GM18951 (cell line): ENCODE data around the gene SPTBN2.
A peak's percentile ranks its signal among the peaks of the same experiment; 100 is the strongest.

Experiments
- POLR2A ChIP-seq: IDR thresholded peaks from 4 replicates; pipeline ENCODE4 v1.6.1; 2011; ENCODE audit warnings: mild to moderate bottlenecking; ENCODE audit not compliant: insufficient read length, insufficient read depth; ENCODE audit errors: extremely low read depth
- in situ Hi-C: fragments of 300-500 bp; cut with MboI; formaldehyde crosslinking; loops from one replicate; pipeline ENCODE4 v1.12.0; 2022; ENCODE audit warnings: low sequenced_read_pairs, mixed read lengths, inconsistent platforms; ENCODE audit not compliant: unreplicated experiment

SPTBN2 gene

GRCh38 chr11:66680966-66681645 is 47.9 kb downstream of the SPTBN2 start:
- in situ Hi-C loops: loop anchor here (10.0 kb wide), 1 partner anchor 276 kb away; no protein-coding TSS in a partner anchor
- TF ChIP-seq POLR2A: no peak

DNA sequence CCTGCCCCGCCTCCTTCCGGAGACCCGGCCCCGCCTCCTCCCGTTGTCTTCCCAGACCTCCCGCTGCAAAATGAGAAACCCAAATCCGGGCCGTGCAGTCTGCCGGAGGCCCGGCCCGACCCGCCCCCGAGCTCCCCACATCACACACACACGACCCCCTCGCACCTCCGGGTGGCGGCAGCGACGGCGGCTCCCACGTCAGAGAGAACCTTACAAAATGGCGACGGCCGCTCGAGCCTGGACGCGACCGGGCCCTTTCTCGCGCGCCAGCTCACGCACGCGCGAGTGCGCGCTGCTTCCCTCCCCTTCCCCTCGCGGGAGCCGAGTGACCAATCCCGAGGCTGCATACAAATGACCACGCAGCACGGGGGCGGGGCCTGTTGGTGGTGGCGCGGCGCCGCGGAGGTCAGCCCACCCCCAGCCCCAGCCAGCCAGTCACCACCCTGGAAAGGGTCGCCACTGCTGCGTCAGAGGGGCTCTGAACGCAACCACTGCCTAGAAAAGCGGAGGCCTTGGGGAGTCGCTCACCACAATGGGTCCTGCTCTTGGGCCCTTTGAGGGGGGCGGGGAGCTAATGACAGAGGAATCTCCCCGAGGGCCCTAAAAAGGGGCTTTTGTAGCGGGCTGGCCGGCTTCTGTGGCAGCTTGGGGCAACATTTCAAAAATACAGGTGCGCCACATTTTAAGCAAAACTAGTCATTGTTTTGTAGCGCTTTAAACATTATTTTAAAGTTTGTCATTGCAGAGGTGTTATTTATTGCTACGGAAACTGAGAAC is 51.2 kb downstream of the SPTBN2 start, which contains the start of gene RBM4B:
RBM4B (minus strand) TSS at position 289 of the 777 bp plus-strand sequence. CDS start 808 bp downstream, outside the sequence.
- TF ChIP-seq POLR2A: peak; percentile 86

DNA sequence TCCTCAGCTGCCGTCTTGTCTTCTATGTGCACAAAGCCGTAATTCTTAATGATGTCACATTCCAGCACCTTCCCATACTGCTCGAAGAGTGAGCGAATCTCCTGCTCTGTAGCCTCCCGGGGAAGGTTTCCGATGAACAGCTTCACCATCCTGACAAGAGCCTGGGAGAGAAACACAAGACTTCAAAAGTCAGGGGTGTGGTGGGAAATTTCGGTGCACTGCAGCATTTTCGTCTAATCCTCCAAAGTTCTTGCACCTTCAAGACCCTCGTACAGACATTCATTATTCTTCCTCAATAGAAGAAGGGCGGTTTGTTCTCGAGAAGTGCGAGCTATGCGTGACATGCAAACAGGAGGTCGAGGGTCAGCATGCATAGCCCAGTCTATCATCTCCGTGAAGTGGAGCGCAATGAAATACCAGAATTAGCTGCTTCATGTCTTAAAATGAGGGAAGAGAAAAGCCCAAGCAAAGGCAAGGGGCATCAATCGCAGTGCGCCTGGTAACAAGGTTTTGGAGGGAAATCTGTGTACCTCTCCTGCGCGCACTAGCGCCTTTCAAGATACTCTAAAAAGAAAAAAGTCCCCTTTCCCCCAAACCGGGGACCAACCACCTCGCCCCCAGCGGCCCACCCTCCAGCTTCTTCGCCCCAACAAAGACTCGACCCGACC is 52.0 kb downstream of the SPTBN2 start:
- in situ Hi-C loops: no loop called here
- TF ChIP-seq POLR2A: no peak

More for the DNA sequence above, 51.2 kb downstream of the SPTBN2 start, which contains the start of gene RBM4B:
- in situ Hi-C loops: no loop called here

GRCh38 chr11:66676282-66676919 is 52.6 kb downstream of the SPTBN2 start:
- in situ Hi-C loops: no loop called here
- TF ChIP-seq POLR2A: no peak

- in situ Hi-C loops: no loop called here
- no peak for TF ChIP-seq POLR2A
These were observed 53.9 kb downstream of the SPTBN2 start for GRCh38 chr11:66674964-66675602.

DNA sequence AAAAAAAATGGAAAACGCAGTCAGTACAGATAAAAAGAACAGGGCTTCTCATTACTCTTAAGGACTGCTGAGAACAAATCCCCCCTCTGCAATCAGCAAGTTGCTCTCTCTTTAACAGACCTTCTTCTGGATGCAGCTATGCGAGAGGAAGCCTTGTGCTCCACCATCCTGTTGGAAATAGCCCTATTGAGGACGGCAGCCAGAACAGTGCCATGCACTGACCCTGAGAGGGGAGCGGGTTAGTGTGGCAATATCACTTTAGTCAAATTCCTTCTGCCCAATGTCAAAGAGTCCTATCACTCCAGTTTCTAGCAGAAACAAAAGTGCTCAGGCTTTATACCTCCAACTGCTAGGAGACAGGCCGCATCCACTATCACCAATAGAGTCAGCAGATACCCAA is 58.2 kb downstream of the SPTBN2 start:
- in situ Hi-C loops: no loop called here
- no peak for TF ChIP-seq POLR2A

- no peak for TF ChIP-seq POLR2A
- in situ Hi-C loops: no loop called here
These were observed 63.6 kb downstream of the SPTBN2 start for GRCh38 chr11:66665369-66665768.

GRCh38 chr11:66663741-66664296 is 65.2 kb downstream of the SPTBN2 start:
- in situ Hi-C loops: no loop called here
- no peak for TF ChIP-seq POLR2A

- in situ Hi-C loops: no loop called here
- TF ChIP-seq POLR2A: no peak
These were observed 69.3 kb downstream of the SPTBN2 start for GRCh38 chr11:66659763-66660162.

DNA sequence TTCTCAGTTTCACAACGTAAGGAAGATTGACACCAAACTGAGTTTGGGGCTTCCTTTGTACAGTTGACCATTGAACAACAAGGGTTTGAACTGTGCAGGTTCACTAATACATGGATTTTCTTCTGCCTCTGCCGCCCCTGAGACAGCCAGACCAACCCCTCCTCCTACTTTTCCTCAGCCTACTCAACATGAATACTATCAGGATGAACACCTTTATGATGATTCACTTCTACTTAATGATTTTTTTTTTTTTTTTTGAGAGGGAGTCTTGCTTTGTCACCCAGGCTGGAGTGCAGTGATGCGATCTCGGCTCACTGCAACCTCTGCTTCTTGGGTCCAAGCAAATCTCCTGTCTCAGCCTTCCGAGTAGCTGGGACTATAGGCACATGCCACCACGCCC is 75.9 kb downstream of the SPTBN2 start:
- no peak for TF ChIP-seq POLR2A
- in situ Hi-C loops: no loop called here

DNA sequence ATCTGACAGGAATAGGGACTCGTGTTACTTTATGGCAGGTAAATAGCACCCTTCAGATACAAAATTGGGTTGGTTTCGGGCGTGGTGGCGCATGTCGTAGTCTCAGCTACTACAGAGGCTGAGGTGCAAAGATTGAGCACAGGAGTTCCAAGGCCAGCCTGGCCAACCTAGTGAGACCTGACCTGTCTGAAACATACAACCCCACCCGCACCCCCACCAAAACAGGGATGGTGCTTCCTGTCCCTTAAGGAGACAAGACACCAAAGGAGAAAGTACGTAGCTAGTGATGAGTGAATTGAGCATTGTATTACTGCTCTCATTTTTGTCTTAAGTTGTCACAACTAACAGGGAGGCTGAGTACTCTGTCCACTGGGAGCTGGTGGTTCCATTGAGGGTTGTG is 76.4 kb downstream of the SPTBN2 start:
- in situ Hi-C loops: no loop called here
- no peak for TF ChIP-seq POLR2A

- in situ Hi-C loops: no loop called here
- no peak for TF ChIP-seq POLR2A
These were observed 78.0 kb downstream of the SPTBN2 start for GRCh38 chr11:66651016-66651415.

GRCh38 chr11:66649903-66650302 is 79.1 kb downstream of the SPTBN2 start:
- in situ Hi-C loops: no loop called here
- no peak for TF ChIP-seq POLR2A

GRCh38 chr11:66646828-66647227 is 82.2 kb downstream of the SPTBN2 start:
- no peak for TF ChIP-seq POLR2A
- in situ Hi-C loops: no loop called here
